Right hindlimb (tissue), 1 donor: ENCODE results near the gene SEMA6D.
A peak's percentile ranks its signal among the peaks of the same experiment; 100 is the strongest.

Experiments used
- DNase-seq: peaks from one replicate; pipeline ENCODE4 v3.0.0-alpha.2; 2018

The SEMA6D gene, protein sequence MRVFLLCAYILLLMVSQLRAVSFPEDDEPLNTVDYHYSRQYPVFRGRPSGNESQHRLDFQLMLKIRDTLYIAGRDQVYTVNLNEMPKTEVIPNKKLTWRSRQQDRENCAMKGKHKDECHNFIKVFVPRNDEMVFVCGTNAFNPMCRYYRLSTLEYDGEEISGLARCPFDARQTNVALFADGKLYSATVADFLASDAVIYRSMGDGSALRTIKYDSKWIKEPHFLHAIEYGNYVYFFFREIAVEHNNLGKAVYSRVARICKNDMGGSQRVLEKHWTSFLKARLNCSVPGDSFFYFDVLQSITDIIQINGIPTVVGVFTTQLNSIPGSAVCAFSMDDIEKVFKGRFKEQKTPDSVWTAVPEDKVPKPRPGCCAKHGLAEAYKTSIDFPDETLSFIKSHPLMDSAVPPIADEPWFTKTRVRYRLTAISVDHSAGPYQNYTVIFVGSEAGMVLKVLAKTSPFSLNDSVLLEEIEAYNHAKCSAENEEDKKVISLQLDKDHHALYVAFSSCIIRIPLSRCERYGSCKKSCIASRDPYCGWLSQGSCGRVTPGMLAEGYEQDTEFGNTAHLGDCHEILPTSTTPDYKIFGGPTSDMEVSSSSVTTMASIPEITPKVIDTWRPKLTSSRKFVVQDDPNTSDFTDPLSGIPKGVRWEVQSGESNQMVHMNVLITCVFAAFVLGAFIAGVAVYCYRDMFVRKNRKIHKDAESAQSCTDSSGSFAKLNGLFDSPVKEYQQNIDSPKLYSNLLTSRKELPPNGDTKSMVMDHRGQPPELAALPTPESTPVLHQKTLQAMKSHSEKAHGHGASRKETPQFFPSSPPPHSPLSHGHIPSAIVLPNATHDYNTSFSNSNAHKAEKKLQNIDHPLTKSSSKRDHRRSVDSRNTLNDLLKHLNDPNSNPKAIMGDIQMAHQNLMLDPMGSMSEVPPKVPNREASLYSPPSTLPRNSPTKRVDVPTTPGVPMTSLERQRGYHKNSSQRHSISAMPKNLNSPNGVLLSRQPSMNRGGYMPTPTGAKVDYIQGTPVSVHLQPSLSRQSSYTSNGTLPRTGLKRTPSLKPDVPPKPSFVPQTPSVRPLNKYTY

GRCh38 chr15:47717036-47717612, at the start of gene SEMA6D:
TSS of gene SEMA6D (plus strand) at chr15:47717505. CDS start at chr15:47759799, 42,294 bp downstream.
- peak; percentile 91 for DNase-seq

- no peak for DNase-seq
Observed at GRCh38 chr15:47669221-47669620, 48.1 kb upstream of the SEMA6D start.

- no peak for DNase-seq
Observed at GRCh38 chr15:47670365-47670764, 46.9 kb upstream of the SEMA6D start.

- no peak for DNase-seq
Observed at GRCh38 chr15:47673232-47673761, 44.0 kb upstream of the SEMA6D start.

DNA sequence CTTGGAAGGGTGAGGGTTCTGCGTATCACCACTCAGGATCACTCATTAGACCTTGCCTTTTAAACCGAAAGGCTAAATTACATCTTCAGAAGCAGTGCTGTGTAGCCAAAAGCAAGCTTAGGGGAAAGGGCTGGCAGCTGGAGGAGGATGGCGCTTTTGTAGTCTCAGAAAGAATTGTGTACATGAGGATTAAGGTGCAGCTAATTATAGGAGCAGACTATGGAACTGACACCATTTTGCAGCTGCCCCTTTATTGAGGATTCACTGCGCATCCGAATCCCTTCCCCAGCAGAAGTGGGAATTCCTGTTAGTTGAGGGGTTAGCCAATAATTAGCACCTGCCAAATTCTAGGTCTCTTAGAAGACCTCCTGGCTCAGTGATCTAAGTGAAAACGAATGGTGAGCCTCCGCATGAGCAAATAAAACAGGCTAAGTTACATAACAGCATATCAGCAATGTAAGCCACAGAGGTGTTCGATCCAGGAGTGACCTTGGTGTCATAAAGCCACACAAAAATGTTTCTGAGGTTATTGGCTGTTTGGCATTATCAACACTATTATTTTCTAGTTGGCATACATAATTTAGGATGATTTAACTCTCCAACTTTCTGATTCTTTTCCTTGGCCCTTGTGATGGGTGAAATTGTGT, 42.6 kb upstream of the SEMA6D start:
- no peak for DNase-seq

- DNase-seq = no peak
Observed at GRCh38 chr15:47675735-47676134, 41.6 kb upstream of the SEMA6D start.

GRCh38 chr15:47678040-47678439, 39.3 kb upstream of the SEMA6D start:
- no peak for DNase-seq

- no peak for DNase-seq
Observed at GRCh38 chr15:47682661-47683060, 34.6 kb upstream of the SEMA6D start.

- no peak for DNase-seq
Observed at GRCh38 chr15:47685141-47685870, 32.0 kb upstream of the SEMA6D start.

GRCh38 chr15:47688573-47689086, 28.7 kb upstream of the SEMA6D start:
- no peak for DNase-seq

- no peak for DNase-seq
Observed at GRCh38 chr15:47689660-47690059, 27.6 kb upstream of the SEMA6D start.

- no peak for DNase-seq
Observed at GRCh38 chr15:47691882-47692281, 25.4 kb upstream of the SEMA6D start.

GRCh38 chr15:47696351-47696750, 21.0 kb upstream of the SEMA6D start:
- no peak for DNase-seq

- DNase-seq = no peak
Observed at GRCh38 chr15:47705281-47705997, 11.9 kb upstream of the SEMA6D start.

DNA sequence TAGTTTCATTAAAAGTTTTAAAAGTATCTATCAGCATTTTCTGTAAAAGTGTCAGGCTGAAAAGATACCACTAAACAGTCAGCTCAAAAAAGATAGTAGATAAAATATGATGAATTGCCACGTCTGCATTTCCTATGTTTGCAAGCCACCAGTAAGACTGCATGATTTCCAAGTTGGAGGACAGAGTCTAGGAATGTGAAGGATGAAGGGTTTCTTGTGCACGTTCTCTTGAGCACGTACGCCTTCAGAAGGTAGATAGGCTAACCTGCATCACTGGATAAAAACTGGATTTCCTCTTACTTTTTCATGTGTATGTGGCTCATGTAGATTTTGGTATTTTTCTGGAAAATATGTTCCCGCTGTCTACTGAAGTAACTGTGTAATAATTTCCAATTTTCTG, 9.9 kb upstream of the SEMA6D start:
- DNase-seq = no peak

- no peak for DNase-seq
Observed at GRCh38 chr15:47708161-47708980, 8.9 kb upstream of the SEMA6D start.

- no peak for DNase-seq
Observed at GRCh38 chr15:47711655-47712054, 5.7 kb upstream of the SEMA6D start.

GRCh38 chr15:47715402-47715801, 1.9 kb upstream of the SEMA6D start:
- no peak for DNase-seq

- DNase-seq = peak; percentile 68
Observed at GRCh38 chr15:47715856-47716445, 1.4 kb upstream of the SEMA6D start.
